DND-41 (cell line): ENCODE results near the gene RAB40A.

Experiments
- EZH2 ChIP-seq: IDR thresholded peaks from 3 replicates; pipeline ENCODE4 v1.6.1; 2012; ENCODE audit warnings: borderline replicate concordance, low read depth, mild to moderate bottlenecking, moderate library complexity, low read length, inconsistent platforms; ENCODE audit not compliant: severe bottlenecking
- TF ChIP-seq, protein P1 (sequence below): IDR thresholded peaks from 2 replicates; pipeline ENCODE4 v1.5.1; 2012; ENCODE audit warnings: borderline replicate concordance, low read length, moderate library complexity, mild to moderate bottlenecking; ENCODE audit not compliant: poor library complexity, severe bottlenecking; ENCODE audit errors: extremely low read depth

DNA sequence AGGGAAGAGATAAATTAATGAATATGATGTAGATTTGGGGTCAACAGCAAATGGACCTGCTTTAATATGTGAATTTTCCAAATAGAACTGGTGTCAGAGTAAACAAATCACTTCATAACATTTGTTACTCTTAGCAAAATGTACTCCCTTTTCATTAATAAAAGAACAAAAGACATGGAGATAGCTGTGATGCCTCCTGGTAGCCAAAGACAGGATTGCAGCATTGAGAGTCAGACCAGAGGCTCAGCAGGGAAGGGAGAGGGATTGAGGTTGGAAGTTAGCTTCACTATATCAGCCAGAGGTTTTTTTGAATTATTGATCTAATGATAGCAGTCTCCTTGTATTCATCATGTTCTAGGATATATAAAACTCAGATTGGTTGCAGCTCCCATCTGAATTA, 17.4 kb upstream of the RAB40A start:
- TF ChIP-seq, protein P1, sequence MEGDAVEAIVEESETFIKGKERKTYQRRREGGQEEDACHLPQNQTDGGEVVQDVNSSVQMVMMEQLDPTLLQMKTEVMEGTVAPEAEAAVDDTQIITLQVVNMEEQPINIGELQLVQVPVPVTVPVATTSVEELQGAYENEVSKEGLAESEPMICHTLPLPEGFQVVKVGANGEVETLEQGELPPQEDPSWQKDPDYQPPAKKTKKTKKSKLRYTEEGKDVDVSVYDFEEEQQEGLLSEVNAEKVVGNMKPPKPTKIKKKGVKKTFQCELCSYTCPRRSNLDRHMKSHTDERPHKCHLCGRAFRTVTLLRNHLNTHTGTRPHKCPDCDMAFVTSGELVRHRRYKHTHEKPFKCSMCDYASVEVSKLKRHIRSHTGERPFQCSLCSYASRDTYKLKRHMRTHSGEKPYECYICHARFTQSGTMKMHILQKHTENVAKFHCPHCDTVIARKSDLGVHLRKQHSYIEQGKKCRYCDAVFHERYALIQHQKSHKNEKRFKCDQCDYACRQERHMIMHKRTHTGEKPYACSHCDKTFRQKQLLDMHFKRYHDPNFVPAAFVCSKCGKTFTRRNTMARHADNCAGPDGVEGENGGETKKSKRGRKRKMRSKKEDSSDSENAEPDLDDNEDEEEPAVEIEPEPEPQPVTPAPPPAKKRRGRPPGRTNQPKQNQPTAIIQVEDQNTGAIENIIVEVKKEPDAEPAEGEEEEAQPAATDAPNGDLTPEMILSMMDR: no peak
- no peak for TF ChIP-seq EZH2
